DMS79 treated with DMSO at 0.1 percent for 48 hours (cell line): ENCODE measurements around the gene ARFGEF2.
A peak's percentile ranks its signal among the peaks of the same experiment; 100 is the strongest.
"Not testable (repeated sequence)": the region's sequence is repeated elsewhere in the genome, so short reads cannot be mapped to it uniquely, and the experiment has no call there.

Experiments
- DNase-seq: peaks from one replicate; lab custom pipeline; 2025; lab: John Stamatoyannopoulos, UW

ARFGEF2 gene

DNA sequence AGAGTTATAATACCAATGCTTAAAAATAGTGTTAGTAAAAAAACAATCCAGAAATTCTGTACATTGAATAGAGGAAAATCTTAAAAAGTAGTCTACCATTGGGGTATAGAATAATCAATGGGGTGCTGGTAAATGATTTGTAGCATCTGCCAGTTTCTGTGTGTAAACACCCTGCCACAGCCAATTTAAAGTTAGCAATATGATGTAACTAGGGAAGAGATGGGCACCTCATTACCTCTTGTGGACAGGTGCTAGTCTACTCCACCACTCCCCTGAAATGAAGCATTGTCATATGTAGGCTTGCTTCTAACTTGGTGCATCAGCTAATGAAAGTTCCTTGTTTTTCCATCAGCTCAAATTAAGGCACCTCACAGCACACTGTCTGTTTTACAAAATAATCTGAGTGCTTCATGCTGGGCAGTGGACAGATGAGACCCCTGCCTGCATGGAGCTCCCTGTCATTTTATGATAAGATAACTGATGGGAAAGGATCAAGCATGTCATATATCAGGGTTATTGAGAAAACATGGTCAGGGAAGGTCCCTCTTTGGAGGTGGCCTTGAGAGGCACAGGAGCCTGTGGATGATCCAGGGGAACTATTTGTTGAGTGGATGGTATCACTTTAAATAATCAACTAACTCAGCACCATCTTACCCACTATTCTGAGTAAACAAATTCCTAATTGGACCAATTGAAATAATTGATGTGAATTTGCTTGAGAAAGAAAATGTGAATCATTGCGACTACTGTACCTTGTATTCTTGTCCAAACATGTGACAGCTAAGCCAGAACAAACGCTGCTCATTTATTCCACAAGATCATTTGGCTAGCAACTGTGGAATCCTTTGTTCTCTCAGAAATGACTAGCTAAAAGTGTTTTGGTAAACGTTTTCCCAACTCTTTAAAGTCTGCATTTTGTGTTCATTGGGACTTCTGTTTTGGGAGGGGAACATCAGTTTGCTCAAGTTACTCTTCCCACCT, 78.7 kb downstream of the ARFGEF2 start:
- no peak for DNase-seq

GRCh38 chr20:49001741-49002140, 80.2 kb downstream of the ARFGEF2 start:
- DNase-seq = no peak

GRCh38 chr20:49006446-49006980, 85.0 kb downstream of the ARFGEF2 start:
- no peak for DNase-seq

DNA sequence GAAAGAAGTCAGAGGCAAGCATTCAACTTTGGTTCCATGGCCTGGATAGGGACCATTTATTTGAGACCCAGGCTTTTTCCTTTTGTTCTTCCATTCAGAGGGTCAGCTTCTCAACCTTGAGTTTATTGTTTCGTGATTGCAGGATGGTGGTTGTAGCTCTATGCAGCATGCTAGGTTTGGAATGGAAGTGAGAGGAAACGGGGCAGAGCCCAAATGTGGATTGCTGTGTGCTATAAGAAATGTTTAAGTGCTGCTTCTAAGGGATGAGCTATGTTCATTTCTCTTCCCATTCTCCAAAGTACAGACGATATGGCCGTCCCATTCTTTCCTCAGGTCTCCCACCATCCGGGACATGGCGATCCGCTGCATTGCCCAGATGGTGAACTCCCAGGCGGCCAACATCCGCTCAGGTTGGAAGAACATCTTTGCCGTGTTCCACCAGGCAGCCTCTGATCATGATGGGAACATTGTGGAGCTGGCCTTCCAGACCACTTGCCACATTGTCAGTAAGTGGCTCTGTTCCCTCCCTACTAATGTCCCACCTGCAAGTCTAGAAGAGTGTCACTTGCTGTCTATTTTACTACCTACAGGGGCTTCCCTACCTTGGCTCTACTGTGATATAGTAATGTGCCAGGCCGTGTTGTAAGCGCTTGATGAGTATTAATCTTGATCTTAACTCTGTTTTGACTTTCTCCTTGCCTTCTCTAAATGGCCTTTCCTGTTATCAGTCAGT, 88.6 kb downstream of the ARFGEF2 start:
- DNase-seq = no peak

DNA sequence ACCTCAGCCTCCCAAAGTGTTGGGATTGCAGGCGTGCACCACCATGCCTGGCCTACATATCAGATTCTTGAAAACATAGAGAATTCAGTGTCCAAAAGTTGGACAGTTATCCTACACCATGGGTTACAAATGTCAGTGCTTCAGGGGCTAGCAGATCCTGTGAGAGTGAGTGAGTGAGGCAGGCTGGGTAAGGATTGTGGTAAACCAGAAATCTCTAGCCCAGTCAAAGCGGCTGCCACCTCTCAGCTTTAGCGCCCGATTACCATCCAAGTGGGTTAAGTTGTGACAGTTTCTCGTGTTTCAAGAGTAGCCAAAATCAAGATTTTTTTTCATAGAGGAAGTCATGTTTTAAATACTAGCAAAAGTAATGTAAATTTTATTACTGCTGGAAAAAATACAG, 102.7 kb downstream of the ARFGEF2 start:
- no peak for DNase-seq

DNA sequence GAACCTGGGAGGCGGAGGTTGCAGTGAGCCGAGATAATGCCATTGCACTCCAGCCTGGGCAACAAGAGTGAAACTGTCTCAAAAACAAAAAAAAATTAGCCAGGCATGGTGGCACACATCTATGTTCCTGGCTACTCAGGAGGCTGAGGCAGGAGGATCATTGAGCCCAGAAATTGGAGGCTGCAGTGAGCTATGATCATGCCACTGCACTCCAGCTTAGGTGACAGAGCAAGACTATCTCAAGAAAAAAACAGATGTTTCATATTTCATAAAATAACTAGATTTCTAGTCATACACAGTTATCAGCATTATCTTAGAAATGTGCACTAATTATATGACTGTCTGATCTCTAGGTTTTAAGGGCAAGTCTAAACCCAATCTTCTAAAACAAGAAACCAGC, 106.7 kb downstream of the ARFGEF2 start:
- DNase-seq = not testable (repeated sequence)

- DNase-seq = no peak
Observed at GRCh38 chr20:49028684-49029083, 107.2 kb downstream of the ARFGEF2 start.

- no peak for DNase-seq
Observed at GRCh38 chr20:49029203-49029602, 107.7 kb downstream of the ARFGEF2 start.

GRCh38 chr20:49030954-49031619, 109.6 kb downstream of the ARFGEF2 start:
- no peak for DNase-seq

GRCh38 chr20:49032455-49032854, 110.9 kb downstream of the ARFGEF2 start:
- no peak for DNase-seq

- DNase-seq = no peak
Observed at GRCh38 chr20:49034070-49034732, 112.7 kb downstream of the ARFGEF2 start.

- peak; percentile 29 for DNase-seq
Observed at GRCh38 chr20:49037962-49038387, 116.5 kb downstream of the ARFGEF2 start.

DNA sequence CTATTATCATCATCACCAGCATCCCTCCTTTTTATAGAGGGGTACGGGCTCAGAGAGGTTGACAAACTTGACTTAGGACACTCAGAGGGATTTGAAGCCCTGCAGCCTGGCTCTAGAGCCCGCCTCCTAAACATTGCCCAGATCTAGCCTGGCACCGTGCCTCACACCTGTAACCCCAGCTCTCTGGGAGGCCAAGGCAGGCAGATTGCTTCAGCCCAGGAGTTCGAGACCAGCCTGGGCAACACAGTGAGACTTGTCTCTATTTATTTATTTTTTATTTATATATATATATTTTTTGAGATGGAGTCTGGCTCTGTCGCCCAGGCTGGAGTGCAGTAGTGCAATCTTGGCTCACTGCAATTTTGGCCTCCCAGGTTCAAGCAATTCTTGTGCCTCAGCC, 118.3 kb downstream of the ARFGEF2 start:
- no peak for DNase-seq

GRCh38 chr20:49043000-49043399, 121.5 kb downstream of the ARFGEF2 start:
- DNase-seq = peak; percentile 94

GRCh38 chr20:49045440-49046086, 124.1 kb downstream of the ARFGEF2 start:
- no peak for DNase-seq

- peak; percentile 96 for DNase-seq
Observed at GRCh38 chr20:49046087-49046900, 124.8 kb downstream of the ARFGEF2 start, which contains the start of gene CSE1L. CSE1L (plus strand) TSS chr20:49046312; CDS start chr20:49058464, 12,152 bp downstream.

- DNase-seq = no peak
Observed at GRCh38 chr20:49052334-49052733, 130.8 kb downstream of the ARFGEF2 start.

GRCh38 chr20:49054056-49054643, 132.6 kb downstream of the ARFGEF2 start:
- no peak for DNase-seq

DNA sequence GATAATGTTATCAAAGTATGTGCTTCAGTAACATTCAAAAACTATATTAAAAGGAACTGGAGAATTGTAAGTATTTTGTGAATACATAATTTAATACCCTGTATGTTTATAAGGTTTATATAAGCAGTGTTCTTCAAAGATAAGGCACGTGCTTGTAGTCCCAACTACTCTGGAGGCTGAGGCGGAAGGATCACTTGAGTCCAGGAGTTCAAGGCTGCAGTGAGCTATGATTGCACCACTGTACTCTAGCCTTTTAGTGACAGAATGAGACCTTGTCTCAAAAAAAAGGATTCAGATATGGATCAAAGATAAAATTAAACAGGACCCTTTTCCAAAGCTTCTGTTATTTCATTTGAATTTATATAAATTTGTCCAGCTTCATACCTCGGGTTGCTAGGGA, 141.8 kb downstream of the ARFGEF2 start:
- no peak for DNase-seq

DNA sequence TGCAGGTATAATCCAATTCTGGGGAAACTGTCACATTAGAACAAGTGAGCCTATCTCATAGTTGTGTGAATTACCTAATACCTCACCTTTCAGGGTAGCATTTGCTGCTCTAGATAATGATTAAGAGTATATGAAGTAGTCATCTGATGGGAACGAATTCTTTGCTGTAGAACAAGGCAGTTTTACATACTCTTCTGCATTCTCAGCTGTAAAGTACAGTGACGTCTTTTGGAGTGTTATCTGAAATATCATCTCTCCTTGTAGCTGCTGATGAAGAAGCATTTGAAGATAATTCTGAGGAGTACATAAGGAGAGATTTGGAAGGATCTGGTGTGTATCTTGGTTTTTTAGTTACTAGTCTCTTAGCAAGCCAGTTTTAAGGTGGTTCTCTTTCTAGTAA, 153.0 kb downstream of the ARFGEF2 start:
- no peak for DNase-seq
